Sciatic nerve (tissue), 2 donors: ENCODE measurements around the gene PPM1M. TPM values are rescaled to one million over a fixed set of nuclear protein-coding genes. Genes with fewer than 3 reads are reported as not detected.
A peak's percentile ranks its signal among the peaks of the same experiment; 100 is the strongest.

Source experiments
- ATAC-seq: fragments of 200-7000 bp; cut with Tn5 transposase; one replicate; pipeline ENCODE4 v1.9.1; 2020; ENCODE audit warnings: mild to moderate bottlenecking, moderate library complexity
- DNase-seq: peaks from one replicate; pipeline ENCODE4 v3.0.0-alpha.2; 2020; ENCODE audit warnings: low spot score
- intact Hi-C: fragments of 100-400 bp; cut with DNase I; formaldehyde crosslinking; loops from one replicate; pipeline ENCODE4 v1.14.2; 2022
- total RNA-seq: library from RNA; stranded (reverse); fragmentation: NEBNext Ultra II Directional; extraction: Animal tissue kit (Norgen Biotek cat#: 25700); gene quantifications from one replicate; pipeline ENCODE4 v1.2.1, GENCODE V29; 2021
- donor health status: DM: no; HTN: no; CAD: no.
- donor health status: DM: no; HTN: no; CAD: no.

PPM1M gene
- total RNA-seq, 1 donor from 2014 or later, result 36.9 TPM

DNA sequence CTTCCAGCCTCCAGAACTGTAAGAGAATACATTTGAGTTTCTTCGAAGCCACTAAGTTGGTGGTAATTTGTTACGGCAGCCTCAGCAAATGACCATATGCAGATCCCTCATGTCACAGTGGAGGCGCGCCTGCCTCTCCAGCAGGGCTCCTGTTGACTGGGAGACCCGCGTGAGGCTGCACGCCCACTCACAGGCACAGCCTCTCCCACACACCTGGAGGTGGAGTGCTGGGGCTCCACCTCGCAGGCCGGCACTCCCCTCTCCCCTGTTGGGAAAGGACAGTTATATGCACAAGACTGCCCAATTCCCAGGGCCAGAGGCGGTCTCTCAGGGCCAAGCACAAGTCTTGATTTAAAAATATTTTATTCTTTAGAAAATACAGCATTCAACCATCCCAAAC lies 17.3 kb upstream of the PPM1M start:
- intact Hi-C loops, result no loop called here
- DNase-seq, result no peak
- ATAC-seq, result no peak

GRCh38 chr3:52228751-52229291 lies 16.7 kb upstream of the PPM1M start:
- ATAC-seq (no peak), DNase-seq (no peak)
- intact Hi-C loops, result no loop called here

- intact Hi-C loops, result loop anchor here (5.0 kb wide), 1 partner anchor 108 kb away; no protein-coding TSS in a partner anchor
- no peak for DNase-seq
- no peak for ATAC-seq
These were observed 15.9 kb upstream of the PPM1M start for GRCh38 chr3:52229656-52230055.

DNA sequence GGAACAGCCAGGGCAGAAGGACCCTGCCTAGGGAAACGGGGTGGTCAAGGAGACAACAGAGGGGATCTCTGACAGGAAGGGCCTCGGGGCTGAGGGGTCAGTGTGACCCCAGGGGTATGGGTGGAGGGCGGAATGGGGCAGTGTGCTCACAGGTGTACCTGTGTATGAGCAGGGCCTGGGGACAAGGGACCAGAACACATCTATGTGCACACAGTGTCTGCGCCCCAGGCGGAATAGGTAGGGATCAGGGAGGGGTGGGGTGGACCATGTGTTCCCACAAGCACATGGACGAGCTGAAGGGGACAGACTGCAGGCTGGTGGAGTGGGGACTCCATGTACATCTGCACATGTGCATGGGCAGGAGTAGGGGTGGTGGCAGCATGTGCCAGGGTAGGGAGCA lies 15.1 kb upstream of the PPM1M start:
- ATAC-seq (no peak), DNase-seq (no peak)
- intact Hi-C loops, result loop anchor here (5.0 kb wide), 1 partner anchor 107 kb away; no protein-coding TSS in a partner anchor

DNA sequence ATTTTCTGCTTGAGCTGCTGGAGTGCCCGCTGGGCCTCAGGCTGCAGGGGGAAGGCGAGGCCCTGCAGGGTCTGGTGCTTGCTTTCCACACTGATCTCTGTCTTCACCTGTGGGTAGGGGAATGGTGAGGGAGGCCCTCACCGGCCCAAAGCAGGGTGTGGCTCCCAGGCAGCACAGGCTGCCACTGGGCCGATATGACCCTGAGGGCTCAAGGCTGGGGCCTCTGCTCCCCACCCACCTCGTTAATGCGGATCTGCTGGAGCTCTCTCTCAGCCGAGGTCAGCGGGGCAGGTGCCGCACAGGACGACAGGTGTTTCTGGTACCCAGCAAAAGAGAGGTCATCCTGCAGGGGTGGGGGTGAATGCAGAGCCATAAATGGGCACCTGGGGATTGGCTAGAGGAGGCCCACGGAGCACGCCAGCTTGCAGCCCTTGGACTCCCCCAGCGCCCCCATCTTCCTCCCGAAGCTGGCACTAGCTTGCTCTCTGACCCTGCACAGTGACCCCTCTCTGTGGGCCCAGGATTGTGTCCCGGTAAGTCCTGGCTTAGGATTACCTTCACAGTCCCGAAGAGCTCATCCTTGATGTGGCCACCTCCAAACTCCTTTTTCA lies 14.6 kb upstream of the PPM1M start:
- ATAC-seq, result no peak
- intact Hi-C loops, result loop anchor here (5.0 kb wide), 1 partner anchor 106 kb away; no protein-coding TSS in a partner anchor

DNA sequence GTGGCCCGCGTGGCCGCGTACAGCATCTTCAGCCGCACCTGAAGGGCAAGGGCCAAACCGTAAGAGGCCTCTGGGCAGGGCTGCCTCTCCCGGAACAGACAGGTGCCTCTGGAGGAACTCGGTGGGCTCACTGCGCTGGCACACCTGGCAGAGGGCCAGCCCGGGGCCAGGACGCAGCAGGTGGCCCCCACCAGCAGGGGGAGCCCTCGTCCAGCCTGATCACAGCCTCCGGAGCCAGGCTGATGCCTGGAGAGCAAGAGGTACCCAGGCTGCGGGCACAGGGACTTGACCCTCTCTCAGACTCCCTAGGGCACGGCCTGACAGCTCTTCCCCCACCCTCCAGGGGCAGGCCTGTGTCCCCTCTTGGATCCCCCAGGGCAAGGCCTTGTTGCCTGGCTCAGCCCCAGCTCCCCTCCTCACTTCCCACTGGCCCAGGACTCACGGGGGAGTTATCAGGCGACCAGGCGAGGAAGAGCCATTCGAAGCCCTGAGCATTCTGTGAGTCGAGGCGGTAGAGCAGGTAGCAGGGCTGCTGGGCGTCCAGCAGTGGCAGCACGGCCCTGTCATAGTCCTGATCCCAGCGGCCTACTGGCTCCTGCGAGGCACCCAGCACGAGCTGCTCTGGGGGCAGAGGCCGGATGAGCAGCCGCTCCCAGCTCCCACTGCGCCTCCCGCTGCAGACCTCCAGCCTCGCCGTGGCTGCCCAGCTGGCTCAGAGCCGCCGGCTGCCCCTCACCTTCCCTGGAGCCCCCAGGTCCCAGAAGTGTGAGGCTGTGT lies 13.9 kb upstream of the PPM1M start:
- ATAC-seq (peak; percentile 57), DNase-seq (peak; percentile 88)
- intact Hi-C loops, result loop anchor here (5.0 kb wide), 1 partner anchor 106 kb away; no protein-coding TSS in a partner anchor

More for the DNA sequence above, 14.6 kb upstream of the PPM1M start:
- no peak for DNase-seq

DNA sequence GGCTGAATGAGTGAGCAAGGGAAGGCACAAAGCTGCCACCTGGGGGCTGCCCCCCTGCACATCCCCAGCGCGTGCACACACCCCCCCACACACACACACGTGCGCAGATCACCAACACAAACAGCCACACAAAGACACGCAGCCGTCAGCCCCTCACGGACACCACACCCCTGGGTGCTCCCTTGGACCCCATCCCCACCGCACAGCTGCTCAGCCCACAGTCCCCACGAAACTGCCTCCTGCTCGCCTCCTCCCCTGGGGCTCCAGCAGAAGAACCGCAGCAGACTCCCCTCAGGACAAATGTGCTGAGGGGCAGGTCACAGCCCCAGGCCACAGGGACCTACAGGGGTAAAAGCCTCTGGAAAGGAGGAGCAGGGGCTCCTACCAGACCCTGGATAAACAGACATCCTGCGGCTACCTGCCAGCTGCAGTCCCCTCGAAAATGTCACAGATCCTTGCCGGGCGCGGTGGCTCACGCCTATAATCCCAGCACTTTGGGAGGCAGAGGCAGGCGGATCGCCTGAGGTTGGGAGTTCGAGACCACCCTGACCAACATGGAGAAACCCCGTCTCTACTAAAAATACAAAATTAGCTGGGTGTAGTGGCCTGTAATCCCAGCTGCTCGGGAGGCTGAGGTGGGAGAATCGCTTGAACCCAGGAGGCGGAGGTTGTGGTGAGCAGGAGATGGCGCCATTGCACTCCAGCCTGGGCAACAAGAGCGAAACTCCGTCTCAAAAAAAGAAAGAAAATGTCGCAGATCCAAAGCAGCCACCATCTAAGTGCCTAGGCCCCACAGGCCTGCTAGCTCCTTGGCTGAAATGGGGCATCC lies 13.1 kb upstream of the PPM1M start:
- ATAC-seq (no peak), DNase-seq (no peak)
- intact Hi-C loops, result loop anchor here (5.0 kb wide), 1 partner anchor 105 kb away; no protein-coding TSS in a partner anchor

DNA sequence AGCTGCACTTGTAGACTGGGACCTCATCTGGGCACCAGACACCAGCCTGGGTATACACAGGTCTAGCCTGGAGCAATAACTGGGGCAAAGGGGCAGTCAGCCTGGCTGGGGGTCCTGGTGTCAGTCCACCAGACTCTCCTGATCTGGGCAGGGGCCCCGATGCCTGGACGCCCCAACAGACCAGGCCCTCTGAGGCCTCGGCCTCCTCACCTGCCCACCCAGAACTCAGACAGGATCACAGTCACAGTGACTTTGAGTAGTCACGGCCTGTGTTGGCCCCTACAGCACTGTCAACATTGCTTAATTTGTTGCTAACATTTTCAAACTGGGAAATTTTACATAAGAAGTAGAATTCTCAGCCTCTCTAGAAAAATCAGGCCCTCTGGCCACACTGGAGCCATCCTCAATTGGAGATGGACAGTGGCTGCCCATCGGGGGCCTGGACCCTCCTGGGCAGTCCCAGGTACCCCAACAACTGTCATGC lies 12.4 kb upstream of the PPM1M start:
- intact Hi-C loops, result loop anchor here (5.0 kb wide), 1 partner anchor 104 kb away; no protein-coding TSS in a partner anchor
- DNase-seq, result no peak

GRCh38 chr3:52233968-52234367 lies 11.6 kb upstream of the PPM1M start:
- ATAC-seq (no peak), DNase-seq (no peak)
- intact Hi-C loops, result loop anchor here (5.0 kb wide), 1 partner anchor 103 kb away; no protein-coding TSS in a partner anchor

More for the DNA sequence above, 12.4 kb upstream of the PPM1M start:
- no peak for ATAC-seq

DNA sequence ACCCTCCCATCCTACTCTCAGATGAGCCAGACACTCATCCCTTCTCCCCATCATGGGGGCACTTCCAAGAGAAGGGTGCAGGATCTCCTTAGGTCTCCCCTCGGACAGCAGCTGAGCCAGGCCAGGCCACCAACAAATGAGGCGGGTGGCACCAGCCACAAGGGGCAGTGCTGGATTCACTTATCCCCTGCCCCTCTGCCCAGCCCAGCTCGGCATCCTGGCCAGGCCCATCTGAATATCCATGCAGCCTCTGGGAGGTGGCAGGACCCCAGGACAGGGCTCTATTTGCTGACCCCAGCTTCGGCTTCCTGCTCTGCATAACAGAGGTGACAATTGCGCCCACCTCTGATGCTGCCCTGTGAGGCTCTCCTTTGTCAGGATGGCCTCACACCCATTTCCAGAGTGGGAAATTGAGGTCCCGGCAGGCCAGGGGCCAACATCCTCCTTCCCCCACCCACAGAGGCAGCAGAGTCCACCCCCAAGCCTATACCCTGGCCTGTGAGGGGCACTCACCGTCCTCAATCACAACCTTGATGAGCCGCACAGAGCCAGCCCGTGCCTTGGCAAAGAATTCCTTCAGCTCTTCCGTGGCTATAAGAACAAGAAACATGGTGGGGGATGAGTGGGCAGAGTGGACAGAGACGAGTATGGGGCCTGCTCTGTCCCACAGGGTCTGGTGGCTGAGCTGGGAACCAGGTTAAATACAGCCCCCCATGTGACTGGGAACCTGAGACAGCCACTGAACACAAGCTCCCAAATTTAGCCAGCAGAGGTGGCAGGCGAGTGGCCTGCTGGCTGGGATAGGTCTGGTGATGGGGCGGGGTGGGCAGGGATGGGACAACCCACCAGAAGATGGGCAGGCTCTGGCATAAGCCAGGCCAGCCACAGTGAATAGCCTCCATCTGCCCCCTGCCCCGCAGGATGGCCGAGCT lies 10.8 kb upstream of the PPM1M start:
- intact Hi-C loops, result loop anchor here (5.0 kb wide), 1 partner anchor 103 kb away; no protein-coding TSS in a partner anchor
- no peak for DNase-seq
- no peak for ATAC-seq

GRCh38 chr3:52236424-52236886 lies 9.1 kb upstream of the PPM1M start:
- DNase-seq (no peak), ATAC-seq (no peak)

DNA sequence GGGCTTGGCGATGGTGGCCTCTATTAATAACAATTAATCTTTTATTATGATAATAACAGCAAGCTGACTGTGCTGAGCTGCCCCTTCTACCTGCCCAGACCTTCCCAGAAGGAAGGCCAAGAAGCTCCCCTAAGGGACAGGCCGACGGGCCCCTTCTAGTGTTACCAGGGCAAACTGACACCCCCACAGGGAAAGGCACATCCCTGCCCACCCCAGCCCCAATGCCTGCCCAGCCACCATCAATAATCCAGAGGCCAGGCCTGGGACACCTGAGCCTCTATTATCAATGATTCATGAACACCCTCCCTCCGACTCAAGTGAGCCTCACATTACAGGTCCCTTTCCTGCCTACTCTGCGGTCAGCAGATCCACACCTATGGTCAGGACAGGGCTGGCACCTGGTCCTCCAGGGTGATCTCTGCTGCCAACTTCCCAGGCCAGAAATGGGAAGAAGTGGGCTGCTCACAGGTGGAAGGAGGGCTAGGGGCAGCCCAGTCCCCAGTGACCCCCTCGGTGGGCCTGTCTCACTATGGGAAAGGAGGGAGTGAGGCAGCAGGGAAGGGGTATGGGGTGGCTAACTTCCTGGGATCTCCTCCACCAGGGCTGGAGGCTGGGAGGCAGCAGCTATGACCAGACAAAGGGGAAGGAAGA lies 8.4 kb upstream of the PPM1M start:
- no peak for ATAC-seq
- intact Hi-C loops, result no loop called here
- no peak for DNase-seq

More at GRCh38 chr3:52236424-52236886, 9.1 kb upstream of the PPM1M start:
- intact Hi-C loops, result no loop called here

- peak; percentile 87 for DNase-seq
These were observed 7.8 kb upstream of the PPM1M start for GRCh38 chr3:52237657-52238172.

DNA sequence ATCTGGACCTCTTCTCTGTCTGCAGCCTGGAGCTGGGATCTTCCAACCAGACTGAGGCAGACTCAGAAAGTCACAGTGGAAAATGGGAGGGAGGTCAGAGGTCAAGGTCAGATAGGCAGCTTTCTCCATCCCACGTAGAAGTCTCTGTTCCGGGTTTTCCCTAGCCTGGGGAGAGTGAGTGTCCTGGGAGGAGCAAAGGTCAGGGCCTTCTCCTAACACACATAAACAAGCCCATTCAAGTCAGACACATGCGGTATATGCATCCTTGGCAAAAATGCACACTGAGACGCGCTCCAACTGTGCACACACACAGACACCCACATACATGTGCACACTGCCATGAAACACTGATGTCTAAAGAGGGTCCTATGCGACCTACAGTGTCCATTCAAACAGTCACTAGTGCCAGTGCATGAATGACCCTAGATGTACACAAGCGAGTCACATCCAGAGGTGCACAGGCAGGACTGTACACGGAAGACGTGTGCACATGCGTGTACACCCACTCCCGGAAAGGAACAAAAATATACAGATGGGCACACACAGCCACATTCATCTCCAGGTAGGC lies 7.3 kb upstream of the PPM1M start:
- DNase-seq (no peak), ATAC-seq (peak; percentile 5)

More at GRCh38 chr3:52237657-52238172, 7.8 kb upstream of the PPM1M start:
- peak; percentile 84 for ATAC-seq
- intact Hi-C loops, result no loop called here

DNA sequence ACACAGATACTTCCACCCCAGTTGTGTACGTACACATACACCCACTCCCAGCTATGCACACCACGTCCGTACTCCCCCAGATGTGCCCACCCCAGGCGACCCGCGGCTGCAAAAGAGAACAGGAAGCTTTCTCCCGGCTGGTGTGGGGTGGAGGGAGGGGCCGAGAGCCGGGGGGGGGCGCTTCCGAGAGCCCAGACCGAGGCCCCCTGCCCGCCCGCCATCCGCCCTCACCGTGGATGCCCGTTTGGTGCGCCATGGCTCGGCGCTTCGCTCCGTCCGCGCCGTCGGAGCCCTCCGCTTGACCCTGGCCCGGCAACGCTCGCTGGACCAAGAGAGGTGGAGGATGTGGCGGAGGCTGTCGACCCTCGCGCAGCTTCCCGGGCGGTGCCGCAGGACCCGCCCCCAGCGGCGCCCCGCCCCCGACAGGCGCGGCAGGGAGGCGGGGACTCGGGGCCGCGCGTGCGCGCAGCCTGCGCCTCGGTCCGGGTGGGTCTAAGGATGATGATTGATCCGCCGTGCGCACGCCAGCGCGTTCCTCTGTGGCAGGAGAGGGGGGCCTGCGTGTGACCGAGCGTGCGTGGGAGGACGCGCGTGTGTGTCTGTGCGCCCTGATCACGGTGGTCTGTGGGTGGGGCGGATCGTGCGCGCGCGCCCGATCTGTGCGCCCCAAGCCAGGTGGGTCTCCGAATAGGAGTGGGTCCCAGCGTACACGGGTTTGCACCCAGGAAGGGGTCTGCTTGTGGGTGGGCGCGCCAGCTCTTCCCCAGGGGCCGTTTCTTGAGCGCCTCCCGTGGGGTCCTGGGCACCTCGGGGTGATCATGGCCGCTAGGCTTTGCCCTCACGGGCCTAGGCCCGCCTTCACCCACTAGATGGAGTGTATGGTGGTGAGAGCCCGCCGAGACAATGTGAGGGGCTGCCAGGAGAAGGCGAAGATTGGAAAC lies 6.5 kb upstream of the PPM1M start, which contains the start of gene TWF2:
TSS of gene TWF2 (minus strand) at position 398 of the 941 bp plus-strand sequence. CDS start at position 256, 142 bp downstream.
- intact Hi-C loops, result no loop called here
- ATAC-seq (peak; percentile 83), DNase-seq (peak; percentile 89)

More for the DNA sequence above, 7.3 kb upstream of the PPM1M start:
- intact Hi-C loops, result no loop called here
